HL-60 (cell line): Measurements from ENCODE around the gene DPH1.

Source experiments
- CTCF ChIP-seq: IDR thresholded peaks from one replicate; pipeline ENCODE4 v1.5.1; 2011; ENCODE audit warnings: low read length, control low read depth, inconsistent platforms; ENCODE audit not compliant: insufficient read depth
- GABPA ChIP-seq: IDR thresholded peaks from 2 replicates; pipeline ENCODE4 v1.6.1; 2012; ENCODE audit warnings: low read depth
- POLR2AphosphoS5 ChIP-seq: IDR thresholded peaks from 2 replicates; pipeline ENCODE4 v1.6.1; 2012; ENCODE audit warnings: low read depth

- TF ChIP-seq POLR2AphosphoS5 (no peak), CTCF (no peak), GABPA (no peak)
Observed at GRCh38 chr17:2051061-2051932, 21.3 kb downstream of the DPH1 start.
